NT2/D1 (cell line): ENCODE results near the gene KCTD5.
"Not testable (repeated sequence)": the region's sequence is repeated elsewhere in the genome, so short reads cannot be mapped to it uniquely, and the experiment has no call there.

Experiments
- DNase-seq: peaks from one replicate; pipeline ENCODE4 v3.0.0-alpha.2; 2011; ENCODE audit warnings: low read depth, low spot score
- H3K27me3 ChIP-seq: 2 replicates; pipeline ENCODE4 v1.6.0; 2011; ENCODE audit warnings: mild to moderate bottlenecking; ENCODE audit not compliant: insufficient read length, insufficient read depth
- H3K36me3 ChIP-seq: 2 replicates; pipeline ENCODE4 v1.6.1; 2011; ENCODE audit warnings: mild to moderate bottlenecking, low read length, mixed read lengths; ENCODE audit not compliant: insufficient read depth, insufficient read length
- H3K4me1 ChIP-seq: 2 replicates; pipeline ENCODE4 v1.5.1; 2011; ENCODE audit not compliant: insufficient read depth, insufficient read length
- H3K4me3 ChIP-seq: 2 replicates; pipeline ENCODE4 v1.5.1; 2011; ENCODE audit warnings: low read depth; ENCODE audit not compliant: insufficient read length
- H3K9ac ChIP-seq: 2 replicates; pipeline ENCODE4 v1.6.0; 2011; ENCODE audit warnings: low read depth; ENCODE audit not compliant: insufficient read length
- H3K9me3 ChIP-seq: 2 replicates; pipeline ENCODE4 v1.5.1; 2011; ENCODE audit warnings: mild to moderate bottlenecking, low read length; ENCODE audit not compliant: insufficient read depth
- SUZ12 ChIP-seq: IDR thresholded peaks from 2 replicates; pipeline ENCODE4 v1.6.1; 2011; ENCODE audit not compliant: insufficient read length, insufficient read depth; ENCODE audit errors: extremely low read depth
- YY1 ChIP-seq: IDR thresholded peaks from 2 replicates; pipeline ENCODE4 v1.6.1; 2011; ENCODE audit not compliant: insufficient read length, insufficient read depth
- ZNF274 ChIP-seq: IDR thresholded peaks from 2 replicates; pipeline ENCODE4 v1.6.1; 2011; ENCODE audit warnings: mild to moderate bottlenecking, low read depth, low read length

Gene KCTD5

DNA sequence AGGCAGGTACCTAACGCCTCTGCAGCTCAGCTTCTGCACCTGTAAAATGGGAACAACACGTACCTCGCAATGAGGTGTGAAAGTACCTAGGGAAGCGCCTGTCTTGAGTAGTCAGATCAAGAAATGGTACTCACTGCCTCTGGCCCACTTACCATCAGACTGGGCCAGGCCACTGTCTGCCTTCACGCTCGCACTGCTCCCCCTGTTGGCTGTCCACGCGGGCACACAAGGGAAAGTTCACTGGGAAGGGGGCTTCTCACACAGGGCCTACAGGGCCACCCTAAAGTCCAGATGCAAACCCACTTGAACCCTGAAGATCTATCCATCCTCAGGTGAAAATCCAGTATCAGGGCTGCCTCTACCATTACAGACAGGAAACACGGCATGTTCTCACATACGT lies 11.1 kb upstream of the KCTD5 start:
- peaks cover 37% of the 10 kb centered on the region for H3K36me3 ChIP-seq
- H3K9ac ChIP-seq, H3K4me1 ChIP-seq, H3K9me3 ChIP-seq, H3K27me3 ChIP-seq, DNase-seq, H3K4me3 ChIP-seq: not testable (repeated sequence)

DNA sequence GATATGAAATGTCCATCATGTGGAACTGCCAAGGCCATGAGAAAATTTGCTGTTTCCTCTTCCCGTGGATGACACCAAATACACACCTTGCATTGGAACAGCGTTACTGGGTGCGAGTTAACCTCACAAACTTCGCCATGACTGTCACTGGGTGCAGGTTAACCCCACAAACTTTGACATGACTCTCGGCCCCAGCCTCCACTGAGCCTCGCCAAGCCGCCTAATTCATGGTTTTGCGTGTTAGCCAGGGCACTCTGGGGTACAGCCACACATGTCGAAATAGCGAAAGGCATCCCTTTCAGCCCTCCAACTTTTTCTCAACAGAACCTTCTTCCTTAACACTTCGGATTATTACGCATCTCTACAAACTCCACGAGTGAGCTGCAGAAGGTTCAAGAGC lies 10.6 kb upstream of the KCTD5 start:
- peaks cover 37% of the 10 kb centered on the region for H3K36me3 ChIP-seq
- H3K27me3 ChIP-seq, result no peaks in the 10 kb centered on the region
- no peak overlapping the region for H3K4me3 ChIP-seq
- TF ChIP-seq SUZ12, result no peak
- TF ChIP-seq YY1, result no peak
- TF ChIP-seq ZNF274, result no peak
- no peaks in the 10 kb centered on the region for H3K4me1 ChIP-seq
- H3K9me3 ChIP-seq, result no peaks in the 10 kb centered on the region
- no peak for DNase-seq
- H3K9ac ChIP-seq, result peak overlapping the region; percentile 4

DNA sequence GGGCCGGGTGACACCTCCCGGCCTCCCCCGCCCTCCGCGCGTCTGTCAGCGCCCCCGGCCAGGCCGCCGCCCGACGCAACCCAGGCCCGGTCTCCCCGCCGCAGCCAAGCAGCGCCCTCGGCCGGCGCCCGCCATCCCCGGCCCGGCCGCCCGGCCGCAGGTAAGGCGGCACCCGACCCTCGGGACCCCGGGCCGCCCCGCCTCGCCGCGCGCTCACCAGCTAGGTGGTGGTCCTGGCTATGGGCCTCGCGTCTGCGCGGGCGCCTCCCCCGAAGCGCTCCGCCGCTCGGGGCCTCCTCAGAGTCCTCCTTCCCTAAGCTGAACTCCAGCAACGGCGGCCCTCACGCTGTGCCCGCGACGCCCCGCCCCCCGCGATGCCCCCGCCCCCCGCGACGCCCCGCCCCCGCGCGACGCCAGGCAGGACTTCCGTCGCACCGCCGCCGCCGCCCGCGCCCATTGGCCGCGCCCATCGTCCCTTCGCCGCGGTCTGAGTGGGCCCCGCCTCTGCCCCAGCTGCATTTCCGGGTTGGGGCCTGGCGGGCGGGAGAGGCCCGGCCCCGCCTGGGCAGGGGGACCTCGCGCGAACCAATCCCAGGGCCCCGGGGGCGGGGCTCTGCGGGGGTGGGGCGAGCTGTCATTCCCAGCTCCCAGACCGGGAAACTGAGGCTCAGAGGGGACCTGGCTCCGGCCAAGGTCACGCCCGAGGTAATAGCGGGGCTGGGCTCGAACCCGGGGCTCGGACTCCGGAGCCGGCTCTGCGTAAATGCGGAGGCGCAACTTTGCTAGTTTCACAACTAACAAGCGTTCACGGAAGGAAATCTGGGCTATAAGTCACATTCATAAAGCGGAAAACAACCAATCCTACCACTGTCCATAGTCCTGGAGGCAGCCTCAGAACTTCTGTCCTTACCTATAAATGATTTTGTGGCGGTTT lies 9.0 kb upstream of the KCTD5 start:
- peak overlapping the region; percentile 74 for H3K9ac ChIP-seq
- no peaks in the 10 kb centered on the region for H3K27me3 ChIP-seq
- H3K36me3 ChIP-seq, result peaks cover 37% of the 10 kb centered on the region
- TF ChIP-seq SUZ12, result no peak
- TF ChIP-seq ZNF274, result no peak
- no peak for TF ChIP-seq YY1
- H3K4me3 ChIP-seq, result peak overlapping the region; percentile 54
- H3K9me3 ChIP-seq, result no peaks in the 10 kb centered on the region
- DNase-seq, result peak; percentile 87
- no peaks in the 10 kb centered on the region for H3K4me1 ChIP-seq

DNA sequence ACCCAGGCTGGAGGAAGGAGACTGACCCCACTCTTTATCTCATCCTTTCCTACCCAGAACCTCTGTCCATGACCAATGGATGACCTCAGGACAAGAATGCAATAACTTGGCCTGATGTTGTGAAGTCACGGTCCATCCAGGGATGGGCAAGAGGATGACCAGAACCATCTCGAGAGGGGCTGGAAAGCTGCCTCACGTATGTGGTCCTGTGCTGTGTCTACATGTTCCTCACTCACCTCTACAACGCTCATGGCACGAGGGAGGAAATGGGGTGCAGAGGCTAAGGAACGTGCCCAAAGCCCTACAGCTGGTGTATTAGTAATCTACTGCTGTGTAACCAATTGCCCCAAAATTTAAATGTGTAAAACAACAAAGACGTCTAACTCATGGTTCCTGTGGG lies 7.3 kb upstream of the KCTD5 start:
- Histone ChIP-seq H3K4me1 (no peaks in the 10 kb centered on the region), H3K4me3 (no peak overlapping the region), H3K9me3 (no peaks in the 10 kb centered on the region), H3K9ac (peak overlapping the region; percentile 5), H3K27me3 (no peaks in the 10 kb centered on the region), H3K36me3 (peaks cover 28% of the 10 kb centered on the region)
- DNase-seq, result no peak
- TF ChIP-seq SUZ12, result no peak
- TF ChIP-seq YY1, result no peak
- TF ChIP-seq ZNF274, result no peak

DNA sequence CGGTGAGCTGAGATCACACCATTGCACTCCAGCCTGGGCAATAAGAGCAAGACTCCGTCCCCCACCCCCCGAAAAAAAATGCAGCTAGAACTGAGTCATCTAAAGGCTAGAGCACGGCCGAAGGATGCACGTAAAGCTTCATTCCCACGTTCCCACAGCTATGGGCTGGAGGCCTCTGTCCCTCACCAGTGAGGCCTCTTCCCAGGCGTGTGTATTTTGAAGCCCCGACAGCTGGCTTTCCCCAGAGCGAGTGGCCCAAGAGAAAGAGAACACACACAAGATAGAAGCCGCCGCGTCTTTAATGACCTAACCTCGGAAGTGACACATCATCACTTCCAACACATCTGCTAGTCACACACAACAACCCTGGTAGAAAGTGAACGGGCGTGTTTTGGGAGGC lies 6.6 kb upstream of the KCTD5 start:
- peaks cover 28% of the 10 kb centered on the region for H3K36me3 ChIP-seq
- TF ChIP-seq YY1, result no peak
- TF ChIP-seq SUZ12, result no peak
- no peak for TF ChIP-seq ZNF274
- no peak overlapping the region for H3K4me3 ChIP-seq
- H3K4me1 ChIP-seq, result no peaks in the 10 kb centered on the region
- DNase-seq, result no peak
- H3K27me3 ChIP-seq, result no peaks in the 10 kb centered on the region
- no peak overlapping the region for H3K9ac ChIP-seq
- H3K9me3 ChIP-seq, result no peaks in the 10 kb centered on the region

DNA sequence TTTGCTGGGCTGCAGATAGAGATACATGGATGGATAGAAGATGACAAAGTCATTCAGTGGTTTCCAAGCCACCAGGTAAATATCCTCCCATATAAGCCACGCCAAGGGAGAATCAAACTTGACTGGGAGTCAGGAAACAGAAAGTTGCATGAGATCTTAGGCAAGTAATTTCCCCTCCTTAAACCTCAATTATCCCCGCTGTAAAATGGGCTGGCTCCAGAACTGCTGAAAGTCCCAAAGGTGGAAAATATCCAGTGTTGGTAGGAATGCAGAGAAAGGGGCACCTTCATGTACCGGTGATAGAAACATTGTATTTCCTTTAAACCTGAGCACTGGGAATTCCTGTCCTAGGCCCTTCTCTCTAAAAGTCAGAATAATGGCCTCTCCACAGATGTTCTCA lies 5.4 kb upstream of the KCTD5 start:
- not testable (repeated sequence) for H3K27me3 ChIP-seq, H3K4me1 ChIP-seq

DNA sequence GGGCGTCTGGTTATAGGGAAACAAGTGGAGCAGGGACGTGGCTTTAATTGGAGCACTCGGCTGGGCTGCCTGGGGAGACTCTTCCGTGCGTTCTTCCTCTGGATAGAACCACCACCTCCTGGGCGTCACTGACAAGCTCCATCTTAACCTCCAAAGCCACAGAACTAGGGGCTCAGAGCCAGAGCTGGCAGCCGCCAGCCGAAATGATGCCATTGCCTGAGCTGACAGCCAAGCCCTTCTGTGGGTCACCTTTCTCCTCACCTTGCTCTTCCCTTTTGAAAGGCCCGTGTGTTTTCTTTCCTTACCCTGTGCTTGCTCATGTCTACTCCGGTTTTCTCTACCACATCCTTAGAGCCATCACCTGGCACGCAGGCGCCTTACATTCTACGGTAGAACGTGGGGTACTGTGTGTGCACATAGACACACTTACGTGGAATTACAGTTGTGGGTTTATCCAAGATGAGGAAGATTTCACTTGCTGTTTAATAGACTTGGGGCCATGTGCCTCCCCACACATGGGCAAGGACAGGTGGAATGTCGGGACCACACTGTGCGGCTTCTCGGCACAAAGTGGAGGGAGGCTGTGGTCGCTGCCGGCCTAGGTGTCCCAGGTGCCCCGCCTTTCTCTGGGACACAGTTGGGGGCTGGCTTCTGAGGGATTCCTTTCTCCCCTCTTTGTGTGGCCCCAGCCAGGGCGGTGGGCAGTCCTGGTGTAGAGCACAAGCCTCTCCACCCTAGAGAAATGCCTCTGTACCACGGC lies 3.9 kb upstream of the KCTD5 start:
- H3K9me3 ChIP-seq, H3K4me3 ChIP-seq, H3K4me1 ChIP-seq, DNase-seq, H3K9ac ChIP-seq, H3K27me3 ChIP-seq: not testable (repeated sequence)
- peaks cover 28% of the 10 kb centered on the region for H3K36me3 ChIP-seq

More for the DNA sequence above, 5.4 kb upstream of the KCTD5 start:
- not testable (repeated sequence) for H3K9me3 ChIP-seq, H3K4me3 ChIP-seq, H3K9ac ChIP-seq, DNase-seq
- H3K36me3 ChIP-seq, result peaks cover 28% of the 10 kb centered on the region

DNA sequence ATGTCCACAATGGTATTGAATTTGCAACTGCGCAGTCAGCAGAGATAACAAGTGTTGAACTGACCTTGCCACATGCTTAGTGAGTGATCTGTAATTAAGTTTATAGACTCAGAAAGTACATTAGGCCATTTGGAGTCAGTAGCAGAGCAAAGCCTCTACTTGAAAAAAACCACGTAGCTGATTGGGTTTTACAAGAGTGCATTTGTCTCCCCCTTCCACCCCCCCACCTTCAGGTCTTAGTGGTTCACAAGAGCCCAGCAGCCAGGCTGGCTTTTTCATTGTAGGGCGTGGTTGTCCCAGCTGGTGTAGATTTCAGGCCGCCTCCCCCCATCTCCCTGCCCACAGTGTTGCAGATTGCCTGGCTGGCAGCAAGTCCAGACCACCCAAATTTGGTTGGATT lies 2.4 kb upstream of the KCTD5 start:
- DNase-seq, H3K4me3 ChIP-seq, H3K9me3 ChIP-seq, H3K27me3 ChIP-seq, H3K9ac ChIP-seq, H3K4me1 ChIP-seq: not testable (repeated sequence)
- H3K36me3 ChIP-seq, result peaks cover 25% of the 10 kb centered on the region

DNA sequence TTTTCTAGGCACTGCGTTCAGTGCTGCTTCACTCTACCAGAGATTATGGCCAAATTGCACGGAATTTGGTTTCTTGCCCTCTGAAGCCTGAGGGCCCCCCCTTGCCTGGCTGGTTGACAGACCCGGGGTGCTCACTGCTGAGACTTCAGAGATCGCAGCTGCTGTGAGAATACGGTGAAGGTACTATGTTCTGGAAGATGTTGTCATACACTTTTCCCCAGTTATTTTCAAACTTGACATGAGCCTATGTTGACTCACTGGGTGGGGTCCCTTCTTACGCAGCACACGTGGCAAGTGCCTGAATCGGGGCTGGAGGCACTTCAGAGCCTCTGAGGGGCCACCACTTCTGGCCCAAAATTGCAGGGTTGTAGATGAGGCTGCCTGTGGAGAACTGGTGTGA lies 2.0 kb upstream of the KCTD5 start:
- H3K4me1 ChIP-seq, H3K27me3 ChIP-seq, H3K9ac ChIP-seq, DNase-seq, H3K9me3 ChIP-seq, H3K4me3 ChIP-seq: not testable (repeated sequence)
- peaks cover 21% of the 10 kb centered on the region for H3K36me3 ChIP-seq

DNA sequence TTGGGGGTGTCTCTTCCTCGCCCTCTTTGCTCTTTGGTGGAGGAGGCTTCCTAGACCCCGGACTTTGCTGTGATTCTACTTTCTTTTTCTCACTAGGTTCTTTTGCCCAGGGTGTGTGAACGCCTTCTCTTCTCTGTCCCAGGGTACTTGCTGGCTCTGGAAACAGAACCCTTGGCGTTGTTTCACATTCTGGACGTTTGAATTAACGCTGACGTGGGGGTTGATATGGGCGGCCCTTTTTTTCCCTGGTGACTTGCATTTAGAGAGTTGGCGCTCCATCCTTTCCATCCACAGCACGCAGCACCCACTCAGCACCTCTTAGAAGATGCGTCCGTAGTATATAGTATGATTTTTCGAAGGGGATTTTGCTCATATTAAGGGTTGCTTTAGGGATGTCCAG lies 718 bp downstream of the KCTD5 start:
- H3K4me1 ChIP-seq, DNase-seq, H3K27me3 ChIP-seq, H3K9me3 ChIP-seq: not testable (repeated sequence)
- peak overlapping the region; percentile 100 for H3K9ac ChIP-seq
- peaks cover 19% of the 10 kb centered on the region for H3K36me3 ChIP-seq
- H3K4me3 ChIP-seq, result peak overlapping the region; percentile 100

DNA sequence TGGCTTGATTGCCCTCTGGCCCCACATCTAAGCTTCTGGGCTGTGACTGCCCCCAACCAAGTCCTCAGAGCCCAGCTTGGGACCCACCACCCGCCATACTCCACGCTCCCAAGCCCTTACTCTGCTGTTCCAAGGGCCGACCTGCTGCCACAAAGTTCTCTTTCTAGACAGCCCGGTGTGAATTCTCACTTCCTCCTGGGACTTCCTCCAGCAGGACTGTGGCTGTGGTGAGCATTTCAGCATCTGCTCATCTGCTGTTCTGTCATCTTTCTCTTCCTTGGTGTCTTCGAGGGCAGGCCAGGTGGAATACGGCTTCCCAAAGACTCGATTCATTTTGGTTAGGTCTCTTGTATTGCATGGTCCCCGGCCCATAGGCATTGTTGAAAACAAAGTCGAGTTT lies 3.8 kb downstream of the KCTD5 start:
- not testable (repeated sequence) for H3K4me3 ChIP-seq, H3K9ac ChIP-seq, H3K27me3 ChIP-seq, DNase-seq, H3K9me3 ChIP-seq, H3K4me1 ChIP-seq
- H3K36me3 ChIP-seq, result peaks cover 25% of the 10 kb centered on the region
